Suprapubic skin (tissue), 3 donors: ENCODE results near the gene TTC39C.

Experiments used
- EP300 ChIP-seq: sonication (generic); formaldehyde crosslinking; IDR thresholded peaks from one replicate; pipeline ENCODE4 v1.6.1; 2017; ENCODE audit warnings: antibody characterized with exemption
- TF ChIP-seq, protein P1 (sequence below), 2 donors: fragments of 200-600 bp in 1 of 2; fragments of 450-650 bp in 1 of 2; sonication (generic) in 1 of 2; IDR thresholded peaks; one replicate each; pipeline ENCODE4 v1.5.1; 2016 to 2019; ENCODE audit warnings: antibody characterized with exemption in 2 of 2, mild to moderate bottlenecking in 1 of 2, moderate library complexity in 1 of 2

DNA sequence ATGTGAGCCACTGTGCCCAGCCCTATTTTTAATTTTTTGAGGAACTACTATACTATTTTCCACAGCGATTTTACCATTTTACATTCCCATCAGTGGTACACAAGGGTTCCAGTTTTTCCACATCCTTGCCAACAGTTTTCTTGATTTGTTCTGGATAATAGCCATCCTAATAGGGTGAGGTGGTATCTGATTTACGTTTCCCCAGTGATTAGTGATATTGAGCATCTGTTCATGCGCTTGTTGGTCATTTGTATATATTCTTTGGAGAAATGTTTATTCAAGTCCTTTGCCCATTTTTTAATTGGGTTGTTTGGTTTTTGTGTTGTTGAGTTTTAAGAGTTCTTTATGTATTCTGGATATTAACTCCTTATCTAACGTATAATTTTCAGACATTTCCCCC, 20.8 kb downstream of the TTC39C start:
- TF ChIP-seq EP300 = no peak
- TF ChIP-seq, protein P1, sequence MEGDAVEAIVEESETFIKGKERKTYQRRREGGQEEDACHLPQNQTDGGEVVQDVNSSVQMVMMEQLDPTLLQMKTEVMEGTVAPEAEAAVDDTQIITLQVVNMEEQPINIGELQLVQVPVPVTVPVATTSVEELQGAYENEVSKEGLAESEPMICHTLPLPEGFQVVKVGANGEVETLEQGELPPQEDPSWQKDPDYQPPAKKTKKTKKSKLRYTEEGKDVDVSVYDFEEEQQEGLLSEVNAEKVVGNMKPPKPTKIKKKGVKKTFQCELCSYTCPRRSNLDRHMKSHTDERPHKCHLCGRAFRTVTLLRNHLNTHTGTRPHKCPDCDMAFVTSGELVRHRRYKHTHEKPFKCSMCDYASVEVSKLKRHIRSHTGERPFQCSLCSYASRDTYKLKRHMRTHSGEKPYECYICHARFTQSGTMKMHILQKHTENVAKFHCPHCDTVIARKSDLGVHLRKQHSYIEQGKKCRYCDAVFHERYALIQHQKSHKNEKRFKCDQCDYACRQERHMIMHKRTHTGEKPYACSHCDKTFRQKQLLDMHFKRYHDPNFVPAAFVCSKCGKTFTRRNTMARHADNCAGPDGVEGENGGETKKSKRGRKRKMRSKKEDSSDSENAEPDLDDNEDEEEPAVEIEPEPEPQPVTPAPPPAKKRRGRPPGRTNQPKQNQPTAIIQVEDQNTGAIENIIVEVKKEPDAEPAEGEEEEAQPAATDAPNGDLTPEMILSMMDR (IDR thresholded peaks at IDR 0.05) = no peak
